ENCODE data around the gene LRRC32. TPM values are rescaled to one million over a fixed set of nuclear protein-coding genes. Genes with fewer than 3 reads are reported as not detected.

Gene LRRC32
- polyA plus RNA-seq, 2 of the 4 experiments (the other 2 are of a cell fraction), result 0.25 to 0.62 TPM

DNA sequence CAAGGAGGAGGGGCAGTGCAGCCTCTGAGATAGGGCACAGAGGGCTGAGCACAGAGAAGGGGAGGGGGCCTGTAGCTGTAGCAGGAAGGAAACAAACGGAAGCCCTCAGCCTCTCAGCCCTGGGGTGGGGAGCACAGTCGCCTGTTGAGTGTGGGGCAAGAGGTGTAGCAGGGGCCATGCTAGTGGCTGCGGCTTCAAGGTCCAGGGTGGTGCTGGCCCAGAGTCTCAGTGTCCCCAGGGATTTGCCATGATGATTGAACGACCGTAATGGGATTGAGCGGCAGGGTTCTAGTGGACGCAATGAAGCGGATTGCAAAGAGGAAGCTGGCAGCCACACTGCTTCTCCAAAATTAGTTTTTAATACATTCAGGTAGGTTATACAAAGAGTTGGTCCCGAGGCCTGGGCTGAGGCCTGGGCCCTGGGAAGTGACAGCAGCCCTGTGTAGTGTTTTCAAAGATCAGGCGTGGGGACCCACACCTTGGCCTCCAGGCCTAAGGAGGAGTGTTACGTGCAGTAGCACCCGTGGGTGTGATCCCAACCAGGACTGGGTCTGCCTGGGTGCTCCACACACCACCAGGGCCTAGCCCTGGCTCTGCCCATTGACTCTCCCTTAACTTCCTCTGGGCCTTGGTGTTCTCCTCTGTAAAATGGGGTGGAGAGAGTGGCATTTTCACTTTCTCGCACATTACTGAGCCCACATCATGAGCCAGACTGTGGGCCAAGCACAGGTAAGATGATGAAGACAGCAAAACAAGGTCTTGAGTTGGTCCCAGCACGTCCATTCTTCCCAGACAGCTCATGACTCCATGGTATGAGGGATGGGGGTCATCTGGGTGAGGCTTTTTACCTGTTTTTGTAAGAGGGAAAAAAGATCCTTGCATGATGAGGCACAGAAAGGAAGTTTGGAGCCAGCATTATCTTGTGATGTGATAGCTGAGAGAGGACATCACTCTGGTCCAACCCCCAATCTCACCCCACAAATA, 13.1 kb downstream of the LRRC32 start:
- CTCF ChIA-PET, result interaction anchor here (1.0 to 2.0 kb wide), 3 partner anchors 18 to 152 kb away, joined by 3 to 5 read pairs (median 3); no protein-coding TSS in a partner anchor
- WGBS (ENCODE audit: missing lambda C conversion rate), result 78% methylated on average over 14 of the region's 14 CpGs
- Histone ChIP-seq H3K27ac (no peak overlapping the region), H3K4me3 (no peak overlapping the region), H3K9me3 (no peaks in the 10 kb centered on the region), H3K4me1 (no peaks in the 10 kb centered on the region), H3K4me2 (no peak overlapping the region)
- no peak for DNase-seq (ENCODE audit: low read depth in 1 of 2, low spot score in 1 of 2)
- ATAC-seq, result no peak
- TF ChIP-seq CEBPB (IDR thresholded peaks at IDR 0.05) (no peak), RFX5 (IDR thresholded peaks at IDR 0.05) (no peak), RAD21 (conservative IDR thresholded peaks at IDR 0.05 in 1 of 2, IDR thresholded peaks at IDR 0.05 in 1 of 2) (no peak), HOXB13 (CRISPR knock-in tag; IDR thresholded peaks at IDR 0.05; ENCODE audit: low read depth) (no peak), SMC3 (IDR thresholded peaks at IDR 0.05) (no peak), NFE2L2 (conservative IDR thresholded peaks at IDR 0.05; ENCODE audit: low read length) (no peak), JUN (IDR thresholded peaks at IDR 0.05) (no peak), CBX8 (IDR thresholded peaks at IDR 0.05) (no peak), KDM1A (IDR thresholded peaks at IDR 0.05; ENCODE audit: low read depth) (no peak), ZSCAN20 (CRISPR knock-in tag; IDR thresholded peaks at IDR 0.05) (no peak), POLR2A (IDR thresholded peaks at IDR 0.05; ENCODE audit: low read length) (no peak), HEYL (CRISPR knock-in tag; IDR thresholded peaks at IDR 0.05) (no peak), PHF8 (IDR thresholded peaks at IDR 0.05; ENCODE audit: borderline replicate concordance, low read depth) (no peak), MAZ (IDR thresholded peaks at IDR 0.05; ENCODE audit: borderline replicate concordance, low read depth, low read length) (no peak)
- TF ChIP-seq, protein P1, sequence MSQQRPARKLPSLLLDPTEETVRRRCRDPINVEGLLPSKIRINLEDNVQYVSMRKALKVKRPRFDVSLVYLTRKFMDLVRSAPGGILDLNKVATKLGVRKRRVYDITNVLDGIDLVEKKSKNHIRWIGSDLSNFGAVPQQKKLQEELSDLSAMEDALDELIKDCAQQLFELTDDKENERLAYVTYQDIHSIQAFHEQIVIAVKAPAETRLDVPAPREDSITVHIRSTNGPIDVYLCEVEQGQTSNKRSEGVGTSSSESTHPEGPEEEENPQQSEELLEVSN (IDR thresholded peaks at IDR 0.05; ENCODE audit: borderline replicate concordance, low read depth), result no peak
- TF ChIP-seq, protein P2, sequence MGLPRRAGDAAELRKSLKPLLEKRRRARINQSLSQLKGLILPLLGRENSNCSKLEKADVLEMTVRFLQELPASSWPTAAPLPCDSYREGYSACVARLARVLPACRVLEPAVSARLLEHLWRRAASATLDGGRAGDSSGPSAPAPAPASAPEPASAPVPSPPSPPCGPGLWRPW (IDR thresholded peaks at IDR 0.05), result no peak
- TF ChIP-seq, protein P3, sequence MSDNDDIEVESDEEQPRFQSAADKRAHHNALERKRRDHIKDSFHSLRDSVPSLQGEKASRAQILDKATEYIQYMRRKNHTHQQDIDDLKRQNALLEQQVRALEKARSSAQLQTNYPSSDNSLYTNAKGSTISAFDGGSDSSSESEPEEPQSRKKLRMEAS (IDR thresholded peaks at IDR 0.05), result no peak
- POLR2A ChIA-PET, result no interaction called here
- FAIRE-seq, result no peak

DNA sequence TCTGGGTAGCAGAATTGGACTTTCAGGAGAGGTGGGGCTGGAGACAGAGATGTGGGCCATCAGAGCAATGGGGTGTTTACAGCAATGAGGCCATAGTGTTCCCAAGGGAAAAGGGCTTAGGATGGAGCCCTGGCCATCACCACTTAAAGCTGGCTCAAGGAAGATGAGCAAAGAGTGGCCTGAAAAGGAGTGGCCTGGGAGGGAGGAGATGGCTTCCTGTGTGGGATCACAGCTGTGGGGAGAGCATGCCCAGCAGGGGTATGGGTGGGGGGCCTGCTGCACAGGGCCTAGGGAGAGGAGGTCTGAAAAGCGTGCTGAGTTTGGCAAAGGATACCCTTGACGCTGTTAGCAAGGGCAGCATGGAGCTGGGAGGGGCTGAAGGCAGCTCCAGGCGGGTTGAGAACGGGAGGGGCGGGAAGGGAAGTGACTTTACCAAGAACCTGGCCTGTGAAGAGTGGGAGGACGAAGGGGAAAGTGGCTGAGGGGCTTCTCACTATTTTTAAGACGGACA, 13.9 kb downstream of the LRRC32 start:
- POLR2A ChIA-PET, result no interaction called here
- no peak for TF ChIP-seq CBX2 (IDR thresholded peaks at IDR 0.05; ENCODE audit: borderline replicate concordance, low read depth)
- TF ChIP-seq, protein P4, sequence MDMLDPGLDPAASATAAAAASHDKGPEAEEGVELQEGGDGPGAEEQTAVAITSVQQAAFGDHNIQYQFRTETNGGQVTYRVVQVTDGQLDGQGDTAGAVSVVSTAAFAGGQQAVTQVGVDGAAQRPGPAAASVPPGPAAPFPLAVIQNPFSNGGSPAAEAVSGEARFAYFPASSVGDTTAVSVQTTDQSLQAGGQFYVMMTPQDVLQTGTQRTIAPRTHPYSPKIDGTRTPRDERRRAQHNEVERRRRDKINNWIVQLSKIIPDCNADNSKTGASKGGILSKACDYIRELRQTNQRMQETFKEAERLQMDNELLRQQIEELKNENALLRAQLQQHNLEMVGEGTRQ (IDR thresholded peaks at IDR 0.05), result no peak
- H3K4me1 ChIP-seq, result no peaks in the 10 kb centered on the region
- no peak for DNase-seq (ENCODE audit: low read depth in 1 of 2, low spot score in 1 of 2)
- no peak for FAIRE-seq
- CTCF ChIA-PET, result interaction anchor here (2.0 kb wide), 1 partner anchor 22 kb away, joined by 5 read pairs; no protein-coding TSS in a partner anchor
- H3K27ac ChIP-seq, result no peak overlapping the region
- H3K4me2 ChIP-seq, result no peak overlapping the region
- ATAC-seq, result no peak
- 73% methylated on average over 7 of the region's 7 CpGs for WGBS (ENCODE audit: missing lambda C conversion rate)
- no peaks in the 10 kb centered on the region for H3K9me3 ChIP-seq
- H3K4me3 ChIP-seq, result no peak overlapping the region

DNA sequence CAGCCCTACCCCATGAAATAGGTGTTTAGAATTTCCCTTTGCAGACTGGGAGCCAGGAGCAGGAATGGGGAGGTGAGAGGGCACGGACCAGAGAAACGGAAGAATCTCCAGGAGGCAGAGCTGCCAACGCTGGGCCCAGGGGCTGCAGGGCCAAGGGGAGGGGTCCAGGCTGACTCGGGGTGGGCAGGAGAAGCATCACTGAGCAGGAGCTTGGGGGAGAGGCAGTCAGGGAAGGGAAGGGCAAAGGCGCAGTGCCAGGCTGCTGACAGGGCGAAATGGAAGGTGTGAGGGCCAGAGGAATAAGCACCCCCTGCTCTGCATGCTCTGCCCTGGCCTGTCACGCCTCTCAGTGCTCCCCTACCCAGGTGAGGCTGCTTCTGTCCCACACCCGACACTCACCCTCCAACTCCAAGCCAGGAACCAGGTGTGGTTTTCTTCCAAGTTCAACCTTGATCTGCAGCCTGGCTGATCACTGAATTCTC, 14.5 kb downstream of the LRRC32 start:
- no peaks in the 10 kb centered on the region for H3K4me1 ChIP-seq
- ATAC-seq (no peak), FAIRE-seq (no peak), DNase-seq (ENCODE audit: low read depth in 1 of 2, low spot score in 1 of 2) (no peak)
- ChIA-PET CTCF (interaction anchor here (1.2 to 2.0 kb wide), 2 partner anchors 23 to 143 kb away, joined by 3 to 5 read pairs; no protein-coding TSS in a partner anchor), POLR2A (no interaction called here)
- H3K4me2 ChIP-seq, result no peak overlapping the region
- no peak overlapping the region for H3K4me3 ChIP-seq
- no peak overlapping the region for H3K27ac ChIP-seq
- 71% methylated on average over 8 of the region's 8 CpGs for WGBS (ENCODE audit: missing lambda C conversion rate)
- H3K9me3 ChIP-seq, result no peaks in the 10 kb centered on the region
- TF ChIP-seq CBX2 (IDR thresholded peaks at IDR 0.05; ENCODE audit: borderline replicate concordance, low read depth), result no peak
- TF ChIP-seq CBX8 (IDR thresholded peaks at IDR 0.05), result no peak
- TF ChIP-seq RFX5 (IDR thresholded peaks at IDR 0.05), result no peak
- no peak for TF ChIP-seq ZFP36 (IDR thresholded peaks at IDR 0.05; ENCODE audit: borderline replicate concordance, partially characterized antibody)
- TF ChIP-seq EHMT2 (IDR thresholded peaks at IDR 0.05; ENCODE audit: low read depth), result no peak
- no peak for TF ChIP-seq JUNB (IDR thresholded peaks at IDR 0.05)
- no peak for TF ChIP-seq CHD2 (IDR thresholded peaks at IDR 0.05; ENCODE audit: low read length, partially characterized antibody)
- TF ChIP-seq MAZ (IDR thresholded peaks at IDR 0.05; ENCODE audit: borderline replicate concordance, low read depth, low read length), result no peak
- no peak for TF ChIP-seq ZNF302 (CRISPR knock-in tag; IDR thresholded peaks at IDR 0.05)
- TF ChIP-seq, protein P4 (IDR thresholded peaks at IDR 0.05), result no peak
- TF ChIP-seq MYC (IDR thresholded peaks at IDR 0.05; ENCODE audit: borderline replicate concordance, low read length), result no peak
- no peak for TF ChIP-seq KDM1A (IDR thresholded peaks at IDR 0.05; ENCODE audit: low read depth)
- no peak for TF ChIP-seq NR3C1 (IDR thresholded peaks at IDR 0.05)
- TF ChIP-seq, protein P5, sequence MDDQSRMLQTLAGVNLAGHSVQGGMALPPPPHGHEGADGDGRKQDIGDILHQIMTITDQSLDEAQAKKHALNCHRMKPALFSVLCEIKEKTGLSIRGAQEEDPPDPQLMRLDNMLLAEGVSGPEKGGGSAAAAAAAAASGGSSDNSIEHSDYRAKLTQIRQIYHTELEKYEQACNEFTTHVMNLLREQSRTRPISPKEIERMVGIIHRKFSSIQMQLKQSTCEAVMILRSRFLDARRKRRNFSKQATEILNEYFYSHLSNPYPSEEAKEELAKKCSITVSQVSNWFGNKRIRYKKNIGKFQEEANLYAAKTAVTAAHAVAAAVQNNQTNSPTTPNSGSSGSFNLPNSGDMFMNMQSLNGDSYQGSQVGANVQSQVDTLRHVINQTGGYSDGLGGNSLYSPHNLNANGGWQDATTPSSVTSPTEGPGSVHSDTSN (IDR thresholded peaks at IDR 0.05), result no peak
- TF ChIP-seq CEBPB (IDR thresholded peaks at IDR 0.05), result no peak

Measured in A549 (cell line).